MM.1S (cell line): ENCODE measurements around the gene TANC1.
"Not testable (repeated sequence)": the region's sequence is repeated elsewhere in the genome, so short reads cannot be mapped to it uniquely, and the experiment has no call there.

ENCODE experiments used
- DNase-seq: peaks from one replicate; pipeline ENCODE4 v3.0.0-alpha.2; 2015
- H2AFZ ChIP-seq: fragments of 300-600 bp; sonication (generic); 2 replicates; pipeline ENCODE4 v1.6.0; 2016; ENCODE audit warnings: antibody characterized with exemption, low read length
- H3F3A ChIP-seq: fragments of 300-600 bp; sonication (generic); 2 replicates; pipeline ENCODE4 v1.6.1; 2016; ENCODE audit warnings: mild to moderate bottlenecking, antibody characterized with exemption, low read length, moderate library complexity, mixed read lengths; ENCODE audit not compliant: insufficient read depth
- H3K27ac ChIP-seq: fragments of 300-600 bp; sonication (generic); 2 replicates; pipeline ENCODE4 v1.5.1; 2016; ENCODE audit warnings: mild to moderate bottlenecking, low read length
- H3K27me3 ChIP-seq: fragments of 300-600 bp; sonication (generic); replicated peaks from 2 replicates; pipeline ENCODE4 v1.6.0; 2016; ENCODE audit warnings: low read length; ENCODE audit not compliant: insufficient read depth
- H3K36me3 ChIP-seq: fragments of 300-600 bp; sonication (generic); replicated peaks from 2 replicates; pipeline ENCODE4 v1.6.1; 2016; ENCODE audit warnings: mild to moderate bottlenecking, low read length, mixed read lengths; ENCODE audit not compliant: insufficient read depth
- H3K4me1 ChIP-seq: fragments of 300-600 bp; sonication (generic); 2 replicates; pipeline ENCODE4 v1.6.1; 2016; ENCODE audit warnings: low read length, mixed read lengths
- H3K4me2 ChIP-seq: fragments of 300-600 bp; sonication (generic); 2 replicates; pipeline ENCODE4 v1.6.0; 2016; ENCODE audit warnings: low read depth, low read length
- H3K4me3 ChIP-seq: fragments of 300-600 bp; sonication (generic); 2 replicates; pipeline ENCODE4 v1.5.1; 2016; ENCODE audit warnings: low read length, mixed read lengths
- H3K79me2 ChIP-seq: fragments of 300-600 bp; sonication (generic); 2 replicates; pipeline ENCODE4 v1.6.1; 2016; ENCODE audit warnings: mixed run types, low read length, mixed read lengths
- H3K9ac ChIP-seq: fragments of 300-600 bp; sonication (generic); 2 replicates; pipeline ENCODE4 v1.6.1; 2016; ENCODE audit warnings: low read length, mixed read lengths
- H3K9me2 ChIP-seq: fragments of 300-600 bp; sonication (generic); replicated peaks from 2 replicates; pipeline ENCODE4 v1.6.1; 2016; ENCODE audit warnings: mild to moderate bottlenecking, low read length, mixed read lengths; ENCODE audit not compliant: insufficient read depth
- H3K9me3 ChIP-seq: fragments of 300-600 bp; sonication (generic); replicated peaks from 2 replicates; pipeline ENCODE4 v1.6.1; 2016; ENCODE audit warnings: mild to moderate bottlenecking, low read length, mixed read lengths; ENCODE audit not compliant: insufficient read depth
- H4K20me1 ChIP-seq: fragments of 300-600 bp; sonication (generic); 2 replicates; pipeline ENCODE4 v1.6.1; 2016; ENCODE audit warnings: mild to moderate bottlenecking, low read length, moderate library complexity, mixed read lengths; ENCODE audit not compliant: insufficient read depth
- EZH2 ChIP-seq: fragments of 300-600 bp; sonication (generic); optimal IDR thresholded peaks from 2 replicates; pipeline ENCODE3; 2017; ENCODE audit warnings: low read depth, mild to moderate bottlenecking, antibody characterized with exemption, low read length, mixed read lengths
- EZH2phosphoT487 ChIP-seq: fragments of 300-600 bp; sonication (generic); IDR thresholded peaks from 2 replicates; pipeline ENCODE4 v1.6.1; 2018; ENCODE audit warnings: antibody characterized with exemption, low read length
- TF ChIP-seq, protein P1 (sequence below): fragments of 300-600 bp; sonication (generic); IDR thresholded peaks from 2 replicates; pipeline ENCODE4 v1.5.1; 2016; ENCODE audit warnings: antibody characterized with exemption, low read length, mixed read lengths

Gene TANC1

GRCh38 chr2:159035790-159036411 is 67.5 kb downstream of the TANC1 start:
- no peaks in the 10 kb centered on the region for H4K20me1 ChIP-seq
- H3K4me3 ChIP-seq: no peak overlapping the region
- H3K79me2 ChIP-seq: no peaks in the 10 kb centered on the region
- no peaks in the 10 kb centered on the region for H3K36me3 ChIP-seq
- H3F3A ChIP-seq: no peaks in the 10 kb centered on the region
- H2AFZ ChIP-seq: no peak overlapping the region
- no peaks in the 10 kb centered on the region for H3K27me3 ChIP-seq
- H3K4me2 ChIP-seq: no peak overlapping the region
- no peak overlapping the region for H3K27ac ChIP-seq
- H3K9me2 ChIP-seq: no peaks in the 10 kb centered on the region
- H3K4me1 ChIP-seq: no peaks in the 10 kb centered on the region
- H3K9me3 ChIP-seq: no peaks in the 10 kb centered on the region
- no peak overlapping the region for H3K9ac ChIP-seq
- peak; percentile 49 for DNase-seq
- TF ChIP-seq EZH2phosphoT487: no peak
- TF ChIP-seq, protein P1, sequence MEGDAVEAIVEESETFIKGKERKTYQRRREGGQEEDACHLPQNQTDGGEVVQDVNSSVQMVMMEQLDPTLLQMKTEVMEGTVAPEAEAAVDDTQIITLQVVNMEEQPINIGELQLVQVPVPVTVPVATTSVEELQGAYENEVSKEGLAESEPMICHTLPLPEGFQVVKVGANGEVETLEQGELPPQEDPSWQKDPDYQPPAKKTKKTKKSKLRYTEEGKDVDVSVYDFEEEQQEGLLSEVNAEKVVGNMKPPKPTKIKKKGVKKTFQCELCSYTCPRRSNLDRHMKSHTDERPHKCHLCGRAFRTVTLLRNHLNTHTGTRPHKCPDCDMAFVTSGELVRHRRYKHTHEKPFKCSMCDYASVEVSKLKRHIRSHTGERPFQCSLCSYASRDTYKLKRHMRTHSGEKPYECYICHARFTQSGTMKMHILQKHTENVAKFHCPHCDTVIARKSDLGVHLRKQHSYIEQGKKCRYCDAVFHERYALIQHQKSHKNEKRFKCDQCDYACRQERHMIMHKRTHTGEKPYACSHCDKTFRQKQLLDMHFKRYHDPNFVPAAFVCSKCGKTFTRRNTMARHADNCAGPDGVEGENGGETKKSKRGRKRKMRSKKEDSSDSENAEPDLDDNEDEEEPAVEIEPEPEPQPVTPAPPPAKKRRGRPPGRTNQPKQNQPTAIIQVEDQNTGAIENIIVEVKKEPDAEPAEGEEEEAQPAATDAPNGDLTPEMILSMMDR: peak; percentile 43
- no peak for TF ChIP-seq EZH2

DNA sequence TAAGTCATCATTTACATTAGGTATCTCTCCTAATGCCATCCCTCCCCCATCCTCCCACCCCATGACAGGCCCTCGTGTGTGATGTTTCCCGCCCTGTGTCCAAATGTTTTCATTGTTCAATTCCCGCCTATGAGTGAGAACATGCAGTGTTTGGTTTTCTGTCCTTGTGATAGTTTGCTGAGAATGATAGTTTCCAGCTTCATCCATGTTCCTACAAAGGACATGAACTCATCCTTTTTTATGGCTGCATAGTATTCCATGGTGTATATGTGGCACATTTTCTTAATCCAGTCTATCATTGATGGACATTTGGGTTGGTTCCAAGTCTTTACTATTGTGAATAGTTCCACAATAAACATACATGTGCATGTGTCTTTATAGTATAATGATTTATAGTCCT is 68.0 kb downstream of the TANC1 start:
- not testable (repeated sequence) for H3F3A ChIP-seq, H3K79me2 ChIP-seq, H3K9me3 ChIP-seq, H3K27me3 ChIP-seq, H2AFZ ChIP-seq, H3K36me3 ChIP-seq, H3K9me2 ChIP-seq, H3K4me2 ChIP-seq, H4K20me1 ChIP-seq, H3K27ac ChIP-seq, H3K4me1 ChIP-seq, DNase-seq, H3K4me3 ChIP-seq, H3K9ac ChIP-seq

GRCh38 chr2:159041328-159041727 is 72.9 kb downstream of the TANC1 start:
- H3K27me3 ChIP-seq, H3K4me3 ChIP-seq, H3K9me3 ChIP-seq, H3F3A ChIP-seq, H3K9me2 ChIP-seq, H3K36me3 ChIP-seq, H3K79me2 ChIP-seq, H3K27ac ChIP-seq, H2AFZ ChIP-seq, H3K4me2 ChIP-seq, H3K9ac ChIP-seq, DNase-seq, H4K20me1 ChIP-seq: not testable (repeated sequence)
- H3K4me1 ChIP-seq: peaks cover 10% of the 10 kb centered on the region

DNA sequence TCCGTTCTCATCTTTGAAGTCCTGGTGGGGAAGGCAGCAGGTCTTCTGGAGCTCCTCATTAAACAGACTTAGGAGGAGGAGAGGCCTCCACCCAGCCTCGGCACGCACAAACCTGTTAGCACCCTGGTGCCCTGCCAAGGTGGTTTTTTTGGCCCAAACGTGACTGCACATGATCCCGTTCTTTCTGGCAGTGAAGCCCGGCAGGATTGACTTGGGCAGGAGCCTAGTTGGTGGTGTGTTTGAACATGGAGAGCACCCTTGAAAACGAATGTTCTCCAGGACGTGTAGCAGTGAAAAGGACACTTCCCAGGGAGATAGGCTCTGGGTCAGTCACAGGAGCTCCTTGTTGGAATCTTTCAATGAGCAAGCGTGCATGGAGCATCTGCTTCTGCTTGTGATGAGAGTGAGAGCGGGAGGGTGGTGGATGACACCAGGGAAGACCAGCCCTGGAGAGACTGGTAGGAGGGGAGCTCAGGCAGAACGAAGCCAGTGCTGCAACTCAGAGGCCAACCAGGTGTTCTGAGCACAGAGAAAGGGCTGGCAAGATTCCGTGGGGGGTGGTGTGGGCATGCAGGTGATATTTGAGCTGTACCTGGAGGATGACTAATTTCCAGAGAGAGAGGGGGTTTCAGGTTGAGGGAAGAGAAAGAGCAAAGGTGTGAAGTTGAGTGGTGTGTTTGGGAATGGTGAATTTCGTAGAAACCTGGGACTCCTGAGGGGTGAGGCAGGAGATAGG is 73.8 kb downstream of the TANC1 start:
- peaks cover 8% of the 10 kb centered on the region for H3F3A ChIP-seq
- no peak overlapping the region for H3K4me2 ChIP-seq
- peaks cover 15% of the 10 kb centered on the region for H3K4me1 ChIP-seq
- H3K9me2 ChIP-seq: no peaks in the 10 kb centered on the region
- no peak overlapping the region for H3K27ac ChIP-seq
- H2AFZ ChIP-seq: no peak overlapping the region
- no peaks in the 10 kb centered on the region for H4K20me1 ChIP-seq
- no peaks in the 10 kb centered on the region for H3K27me3 ChIP-seq
- no peaks in the 10 kb centered on the region for H3K9me3 ChIP-seq
- no peak overlapping the region for H3K4me3 ChIP-seq
- no peaks in the 10 kb centered on the region for H3K36me3 ChIP-seq
- TF ChIP-seq, protein P1: no peak
- no peak for TF ChIP-seq EZH2phosphoT487
- no peaks in the 10 kb centered on the region for H3K79me2 ChIP-seq
- H3K9ac ChIP-seq: no peak overlapping the region
- DNase-seq: no peak
